ENCODE results near the gene POLRMT.
"Not testable (repeated sequence)": the region's sequence is repeated elsewhere in the genome, so short reads cannot be mapped to it uniquely, and the experiment has no call there.

POLRMT gene

GRCh38 chr19:633068-633785, at the start of gene POLRMT:
TSS of gene POLRMT (minus strand) at chr19:633537. CDS start at chr19:633512, 25 bp downstream.
- DNase-seq = peak; percentile 87

GRCh38 chr19:682678-683320, 49.5 kb upstream of the POLRMT start:
- DNase-seq = no peak

GRCh38 chr19:681029-682019, 48.0 kb upstream of the POLRMT start:
- no peak for DNase-seq

- peak; percentile 61 for DNase-seq
Observed at GRCh38 chr19:680287-681028, 47.1 kb upstream of the POLRMT start.

- no peak for DNase-seq
Observed at GRCh38 chr19:679418-680286, 46.3 kb upstream of the POLRMT start.

GRCh38 chr19:678791-679388, 45.6 kb upstream of the POLRMT start:
- DNase-seq = no peak

- DNase-seq = no peak
Observed at GRCh38 chr19:677601-678436, 44.5 kb upstream of the POLRMT start.

GRCh38 chr19:677201-677600, 43.9 kb upstream of the POLRMT start:
- DNase-seq = no peak

- no peak for DNase-seq
Observed at GRCh38 chr19:676339-677105, 43.2 kb upstream of the POLRMT start, which contains the start of gene FSTL3. TSS of gene FSTL3 (plus strand) at chr19:676392. CDS start at chr19:676424, 32 bp downstream.

- DNase-seq = no peak
Observed at GRCh38 chr19:676007-676338, 42.6 kb upstream of the POLRMT start.

GRCh38 chr19:674282-675151, 41.2 kb upstream of the POLRMT start:
- no peak for DNase-seq

GRCh38 chr19:670609-671075, 37.3 kb upstream of the POLRMT start:
- DNase-seq = no peak

- DNase-seq = not testable (repeated sequence)
Observed at GRCh38 chr19:668675-669434, 35.5 kb upstream of the POLRMT start.

GRCh38 chr19:666985-667573, 33.7 kb upstream of the POLRMT start:
- DNase-seq = not testable (repeated sequence)

- DNase-seq = no peak
Observed at GRCh38 chr19:664913-665443, 31.6 kb upstream of the POLRMT start.

GRCh38 chr19:663682-664117, 30.4 kb upstream of the POLRMT start:
- DNase-seq = no peak
